Measurements from ENCODE around the gene SLC15A1. TPM values are rescaled to one million over a fixed set of nuclear protein-coding genes. Genes with fewer than 3 reads are reported as not detected.

Gene SLC15A1
- total and polyA plus RNA-seq, 7 experiments from 2014 or later, result not detected

- Histone ChIP-seq H3K4me1 (ENCODE audit: control insufficient read depth in 2 of 2, insufficient read depth in 2 of 2, low read length in 2 of 2) (no peaks in the 10 kb centered on the region), H3K4me3 (ENCODE audit: low read length) (no peak overlapping the region), H3K27me3 (ENCODE audit: control insufficient read depth in 2 of 2, insufficient read depth in 2 of 2, low read length in 2 of 2) (no peaks in the 10 kb centered on the region), H3K27ac (ENCODE audit: low read depth, low read length) (no peak overlapping the region), H3K9me3 (ENCODE audit: control insufficient read depth in 2 of 3, low read length in 3 of 3) (no peaks in the 10 kb centered on the region), H3K36me3 (ENCODE audit: control insufficient read depth in 2 of 3, insufficient read depth in 3 of 3, low read length in 3 of 3) (no peaks in the 10 kb centered on the region)
- H3K36me3 Mint-ChIP-seq, result peaks cover 0 to 4% (median 0%) of the 10 kb centered on the region in 5 donors
- ChIA-PET POLR2A (no interaction called here), CTCF (no interaction called here)
- intact Hi-C loops (cut with micrococcal nuclease), result no loop called here
- H3K27me3 Mint-ChIP-seq, result peaks cover 0 to 10% (median 0%) of the 10 kb centered on the region in 5 donors
- H3K27ac Mint-ChIP-seq, result no peak overlapping the region
- no peaks in the 10 kb centered on the region for H3K9me3 Mint-ChIP-seq
- no peaks in the 10 kb centered on the region for H3K4me1 Mint-ChIP-seq
- no peak overlapping the region for H3K4me3 Mint-ChIP-seq
- ATAC-seq (no peak), DNase-seq (no peak)
Measured at GRCh38 chr13:98719527-98720250, 32.8 kb downstream of the SLC15A1 start.

- no peaks in the 10 kb centered on the region for H3K36me3 ChIP-seq (ENCODE audit: control insufficient read depth in 2 of 3, insufficient read depth in 3 of 3, low read length in 3 of 3)
- no peak overlapping the region for H3K27ac ChIP-seq (ENCODE audit: low read depth, low read length)
- H3K9me3 Mint-ChIP-seq, result no peaks in the 10 kb centered on the region
- no peaks in the 10 kb centered on the region for H3K27me3 ChIP-seq (ENCODE audit: control insufficient read depth in 2 of 2, insufficient read depth in 2 of 2, low read length in 2 of 2)
- H3K4me1 ChIP-seq (ENCODE audit: control insufficient read depth in 2 of 2, insufficient read depth in 2 of 2, low read length in 2 of 2), result no peaks in the 10 kb centered on the region
- no peak overlapping the region for H3K4me3 ChIP-seq (ENCODE audit: low read length)
- H3K36me3 Mint-ChIP-seq, result peaks cover 0 to 4% (median 0%) of the 10 kb centered on the region in 5 donors
- H3K9me3 ChIP-seq (ENCODE audit: control insufficient read depth in 2 of 3, low read length in 3 of 3), result no peaks in the 10 kb centered on the region
- no peak for DNase-seq
- no peak for ATAC-seq
- H3K27me3 Mint-ChIP-seq, result peaks cover 0 to 5% (median 0%) of the 10 kb centered on the region in 5 donors
- H3K4me1 Mint-ChIP-seq, result no peaks in the 10 kb centered on the region
- ChIA-PET CTCF (no interaction called here), POLR2A (no interaction called here)
- H3K27ac Mint-ChIP-seq, result no peak overlapping the region
- intact Hi-C loops (cut with micrococcal nuclease), result no loop called here
- no peak overlapping the region for H3K4me3 Mint-ChIP-seq
Measured at GRCh38 chr13:98717891-98718290, 34.6 kb downstream of the SLC15A1 start.

- ATAC-seq (no peak), DNase-seq (no peak)
- intact Hi-C loops (cut with micrococcal nuclease), result no loop called here
- Histone ChIP-seq H3K4me1 (ENCODE audit: control insufficient read depth in 2 of 2, insufficient read depth in 2 of 2, low read length in 2 of 2) (no peaks in the 10 kb centered on the region), H3K9me3 (ENCODE audit: control insufficient read depth in 2 of 3, low read length in 3 of 3) (no peaks in the 10 kb centered on the region), H3K27me3 (ENCODE audit: control insufficient read depth in 2 of 2, insufficient read depth in 2 of 2, low read length in 2 of 2) (no peaks in the 10 kb centered on the region), H3K4me3 (ENCODE audit: low read length) (no peak overlapping the region), H3K27ac (ENCODE audit: low read depth, low read length) (no peak overlapping the region), H3K36me3 (ENCODE audit: control insufficient read depth in 2 of 3, insufficient read depth in 3 of 3, low read length in 3 of 3) (no peaks in the 10 kb centered on the region)
- ChIA-PET POLR2A (no interaction called here), CTCF (no interaction called here)
- Mint-ChIP-seq H3K4me3 (no peak overlapping the region), H3K9me3 (no peaks in the 10 kb centered on the region), H3K4me1 (no peaks in the 10 kb centered on the region), H3K36me3 (peaks cover 0 to 4% (median 0%) of the 10 kb centered on the region in 5 donors), H3K27me3 (peaks cover 0 to 5% (median 0%) of the 10 kb centered on the region in 5 donors), H3K27ac (no peak overlapping the region)
Measured at GRCh38 chr13:98717256-98717655, 35.2 kb downstream of the SLC15A1 start.

GRCh38 chr13:98710521-98710920 is 42.0 kb downstream of the SLC15A1 start:
- ChIA-PET POLR2A (no interaction called here), CTCF (no interaction called here)
- no peak for ATAC-seq
- H3K27ac ChIP-seq (ENCODE audit: low read depth, low read length), result no peak overlapping the region
- no peaks in the 10 kb centered on the region for H3K9me3 ChIP-seq (ENCODE audit: control insufficient read depth in 2 of 3, low read length in 3 of 3)
- H3K4me1 ChIP-seq (ENCODE audit: control insufficient read depth in 2 of 2, insufficient read depth in 2 of 2, low read length in 2 of 2), result no peaks in the 10 kb centered on the region
- Mint-ChIP-seq H3K4me1 (no peaks in the 10 kb centered on the region), H3K27me3 (peaks cover 0 to 20% (median 3%) of the 10 kb centered on the region in 5 donors), H3K9me3 (peaks cover 0 to 3% (median 0%) of the 10 kb centered on the region in 11 donors), H3K36me3 (no peaks in the 10 kb centered on the region), H3K4me3 (no peak overlapping the region), H3K27ac (no peak overlapping the region)
- DNase-seq, result no peak
- H3K27me3 ChIP-seq (ENCODE audit: control insufficient read depth in 2 of 2, insufficient read depth in 2 of 2, low read length in 2 of 2), result no peaks in the 10 kb centered on the region
- no peaks in the 10 kb centered on the region for H3K36me3 ChIP-seq (ENCODE audit: control insufficient read depth in 2 of 3, insufficient read depth in 3 of 3, low read length in 3 of 3)
- no peak overlapping the region for H3K4me3 ChIP-seq (ENCODE audit: low read length)
- intact Hi-C loops (cut with micrococcal nuclease), result no loop called here

GRCh38 chr13:98707281-98707999 is 45.0 kb downstream of the SLC15A1 start:
- ChIA-PET POLR2A (no interaction called here), CTCF (no interaction called here)
- peaks cover 0 to 3% (median 0%) of the 10 kb centered on the region in 11 donors for H3K9me3 Mint-ChIP-seq
- no peaks in the 10 kb centered on the region for H3K36me3 Mint-ChIP-seq
- no peaks in the 10 kb centered on the region for H3K9me3 ChIP-seq (ENCODE audit: control insufficient read depth in 2 of 3, low read length in 3 of 3)
- peaks cover 0 to 3% (median 0%) of the 10 kb centered on the region in 7 donors for H3K4me1 Mint-ChIP-seq
- H3K27ac ChIP-seq (ENCODE audit: low read depth, low read length), result no peak overlapping the region
- no peak overlapping the region for H3K4me3 ChIP-seq (ENCODE audit: low read length)
- no peaks in the 10 kb centered on the region for H3K36me3 ChIP-seq (ENCODE audit: control insufficient read depth in 2 of 3, insufficient read depth in 3 of 3, low read length in 3 of 3)
- no peaks in the 10 kb centered on the region for H3K4me1 ChIP-seq (ENCODE audit: control insufficient read depth in 2 of 2, insufficient read depth in 2 of 2, low read length in 2 of 2)
- H3K27ac Mint-ChIP-seq, result no peak overlapping the region
- no peak for DNase-seq
- H3K4me3 Mint-ChIP-seq, result no peak overlapping the region
- intact Hi-C loops (cut with micrococcal nuclease), result no loop called here
- peaks cover 0 to 32% (median 5%) of the 10 kb centered on the region in 5 donors for H3K27me3 Mint-ChIP-seq
- H3K27me3 ChIP-seq (ENCODE audit: control insufficient read depth in 2 of 2, insufficient read depth in 2 of 2, low read length in 2 of 2), result no peaks in the 10 kb centered on the region
- ATAC-seq, result no peak

GRCh38 chr13:98706446-98707110 is 45.9 kb downstream of the SLC15A1 start:
- Histone ChIP-seq H3K9me3 (ENCODE audit: control insufficient read depth in 2 of 3, low read length in 3 of 3) (no peaks in the 10 kb centered on the region), H3K4me1 (ENCODE audit: control insufficient read depth in 2 of 2, insufficient read depth in 2 of 2, low read length in 2 of 2) (no peaks in the 10 kb centered on the region), H3K4me3 (ENCODE audit: low read length) (no peak overlapping the region), H3K27me3 (ENCODE audit: control insufficient read depth in 2 of 2, insufficient read depth in 2 of 2, low read length in 2 of 2) (no peaks in the 10 kb centered on the region), H3K27ac (ENCODE audit: low read depth, low read length) (no peak overlapping the region), H3K36me3 (ENCODE audit: control insufficient read depth in 2 of 3, insufficient read depth in 3 of 3, low read length in 3 of 3) (no peaks in the 10 kb centered on the region)
- intact Hi-C loops (cut with micrococcal nuclease), result no loop called here
- ATAC-seq (no peak), DNase-seq (no peak)
- ChIA-PET POLR2A (no interaction called here), CTCF (no interaction called here)
- H3K27me3 Mint-ChIP-seq, result peaks cover 5 to 37% (median 12%) of the 10 kb centered on the region in 5 donors
- no peak overlapping the region for H3K27ac Mint-ChIP-seq
- H3K4me1 Mint-ChIP-seq, result peaks cover 0 to 3% (median 0%) of the 10 kb centered on the region in 7 donors
- no peaks in the 10 kb centered on the region for H3K36me3 Mint-ChIP-seq
- H3K9me3 Mint-ChIP-seq, result peaks cover 0 to 3% (median 0%) of the 10 kb centered on the region in 11 donors
- H3K4me3 Mint-ChIP-seq, result no peak overlapping the region

Data from naive thymus-derived CD4-positive, alpha-beta T cell (primary cell).